Urinary bladder (tissue), 4 donors: ENCODE results near the gene CASP10. TPM values are rescaled to one million over a fixed set of nuclear protein-coding genes. Genes with fewer than 3 reads are reported as not detected.

Experiments used
- DNase-seq: peaks from one replicate; pipeline ENCODE4 v3.0.0-alpha.2; 2015; ENCODE audit errors: extremely low spot score
- H3K27ac ChIP-seq: one replicate; pipeline ENCODE4 v1.5.1; 2013; ENCODE audit warnings: low read depth, mild to moderate bottlenecking, moderate library complexity
- H3K36me3 ChIP-seq: one replicate; pipeline ENCODE4 v1.6.1; 2013; ENCODE audit warnings: mild to moderate bottlenecking, moderate library complexity; ENCODE audit not compliant: insufficient read depth
- H3K4me1 ChIP-seq: one replicate; pipeline ENCODE4 v1.6.1; 2013; ENCODE audit warnings: mild to moderate bottlenecking, moderate library complexity; ENCODE audit not compliant: insufficient read depth
- H3K4me3 ChIP-seq: one replicate; pipeline ENCODE4 v1.5.1; 2013; ENCODE audit warnings: low read depth, low read length
- WGBS: extraction: QIAGEN DNeasy Blood & Tissue Kit; methylation state at CpG from one replicate; pipeline ENCODE4 v1.1.7; 2013; 5-methylcytosine and 5-hydroxymethylcytosine counted together
- polyA plus RNA-seq: library from polyadenylated mRNA; stranded (reverse); fragments of 200-250 nt; gene quantifications from one replicate; pipeline ENCODE4 v1.2.3, GENCODE V29; 2013
- small RNA-seq: library from RNA; depleted of rRNA; stranded (forward); fragments of <200 nt; gene quantifications from one replicate; pipeline ENCODE3, GENCODE V24; 2014
- total RNA-seq: library from RNA; depleted of rRNA; stranded (reverse); fragments of >200 nt; gene quantifications from one replicate; pipeline ENCODE4 v1.2.3, GENCODE V29; 2014
- donor health status: healthy with polysubstance abuse.
- donor health status: healthy.

CASP10 gene
- total and polyA plus RNA-seq, 2 donors = 3.4 to 19.2 TPM

DNA sequence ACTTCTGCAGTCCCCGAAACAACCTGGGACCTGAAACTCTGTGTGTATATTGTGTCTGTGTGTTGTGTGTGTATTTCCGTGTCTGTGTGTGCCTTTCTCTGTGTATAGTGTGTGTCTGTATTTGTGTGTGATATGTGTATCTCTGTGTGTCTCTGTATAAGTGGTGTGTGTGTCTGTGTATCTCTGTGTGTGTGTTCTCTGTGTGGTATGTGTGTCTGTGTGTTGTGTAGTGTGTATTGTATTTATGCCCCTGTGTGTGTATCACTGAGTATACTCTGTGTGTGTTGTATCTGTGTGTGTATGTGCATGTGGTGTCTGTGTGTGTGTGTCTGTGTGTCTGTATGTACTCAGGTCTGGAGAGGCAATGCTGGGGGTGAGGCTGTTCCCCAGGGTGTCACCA lies 89.0 kb downstream of the CASP10 start:
- H3K4me3 ChIP-seq = no peak overlapping the region
- peaks cover 2% of the 10 kb centered on the region for H3K36me3 ChIP-seq
- H3K27ac ChIP-seq = no peak overlapping the region
- no peak for DNase-seq
- 98% methylated on average over 2 of the region's 2 CpGs for WGBS
- H3K4me1 ChIP-seq = no peaks in the 10 kb centered on the region

DNA sequence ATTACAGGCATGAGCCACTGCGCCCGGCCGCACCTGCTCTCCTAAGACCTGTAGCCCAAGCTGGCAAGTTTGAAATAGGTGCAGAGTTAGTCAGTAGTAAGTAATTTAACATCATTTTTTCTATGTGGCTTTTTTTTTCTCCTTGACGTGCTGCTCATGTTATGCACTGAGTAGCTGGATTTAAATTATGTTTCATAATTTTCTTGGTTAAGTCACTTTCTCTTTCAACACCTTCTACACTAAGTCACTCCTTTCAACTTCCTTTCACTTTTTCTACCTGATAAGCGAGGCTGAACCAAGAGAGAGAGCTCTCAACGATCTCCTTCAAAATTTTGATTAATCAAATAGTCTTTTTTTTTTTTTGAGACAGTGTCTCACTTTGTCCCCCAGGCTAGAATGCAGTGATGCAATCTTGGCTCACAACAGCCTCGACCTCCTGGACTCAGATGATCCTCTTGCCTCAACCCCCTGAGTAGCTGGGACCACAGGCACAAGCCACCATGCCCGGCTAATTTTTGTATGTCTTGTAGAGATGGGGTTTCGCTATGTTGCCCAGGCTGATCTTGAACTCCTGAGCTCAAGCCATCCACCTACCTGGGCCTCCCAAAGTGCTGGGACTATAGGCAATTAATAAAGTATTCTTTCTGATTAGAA lies 90.5 kb downstream of the CASP10 start:
- Histone ChIP-seq H3K36me3 (peaks cover 2% of the 10 kb centered on the region), H3K27ac (no peak overlapping the region), H3K4me1 (no peaks in the 10 kb centered on the region), H3K4me3 (no peak overlapping the region)
- 89% methylated on average over 9 of the region's 9 CpGs for WGBS
- no peak for DNase-seq

DNA sequence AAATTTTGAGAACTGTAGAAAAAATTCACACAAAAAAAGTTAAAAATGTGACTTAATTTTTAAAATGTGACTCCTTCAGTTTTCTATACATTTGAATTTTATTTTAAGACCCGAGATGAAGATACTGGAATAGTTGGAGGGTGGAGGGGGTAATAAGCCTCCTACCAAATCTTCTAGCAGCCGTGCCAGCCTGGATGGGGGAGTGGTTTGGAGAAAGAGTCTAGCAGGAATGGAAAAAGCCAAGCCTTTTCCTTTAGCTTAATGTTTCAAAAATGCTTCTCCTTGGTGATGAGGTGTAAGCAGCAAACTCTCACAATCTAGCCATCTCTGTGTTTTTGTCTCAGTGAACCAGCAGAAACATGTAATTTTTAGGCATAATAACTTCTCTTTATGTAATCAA lies 92.1 kb downstream of the CASP10 start:
- 82% methylated on average over 2 of the region's 2 CpGs for WGBS
- DNase-seq = no peak
- Histone ChIP-seq H3K4me1 (no peaks in the 10 kb centered on the region), H3K4me3 (no peak overlapping the region), H3K27ac (no peak overlapping the region), H3K36me3 (peaks cover 2% of the 10 kb centered on the region)

DNA sequence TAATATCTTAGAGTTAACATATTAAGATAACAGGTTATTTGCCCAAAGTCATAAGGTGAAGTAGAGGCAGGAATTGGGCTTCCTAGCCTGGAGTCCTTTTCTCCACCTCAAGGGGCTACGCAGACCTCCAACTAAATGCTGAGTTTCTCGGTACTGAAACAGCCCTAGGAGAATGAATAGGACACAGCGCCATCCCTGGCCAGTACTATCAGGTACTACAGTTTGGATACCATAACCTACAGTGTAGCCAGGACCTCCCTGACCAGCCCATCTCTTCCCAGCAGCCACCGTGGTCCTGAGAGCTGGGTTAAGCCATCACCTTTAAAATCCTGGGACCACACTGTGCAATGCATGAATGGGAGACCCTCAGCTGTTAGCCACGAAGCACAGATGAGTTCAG lies 93.0 kb downstream of the CASP10 start:
- H3K4me3 ChIP-seq = no peak overlapping the region
- DNase-seq = no peak
- peaks cover 2% of the 10 kb centered on the region for H3K36me3 ChIP-seq
- H3K27ac ChIP-seq = no peak overlapping the region
- WGBS = 60% methylated on average over 5 of the region's 5 CpGs
- H3K4me1 ChIP-seq = no peaks in the 10 kb centered on the region

DNA sequence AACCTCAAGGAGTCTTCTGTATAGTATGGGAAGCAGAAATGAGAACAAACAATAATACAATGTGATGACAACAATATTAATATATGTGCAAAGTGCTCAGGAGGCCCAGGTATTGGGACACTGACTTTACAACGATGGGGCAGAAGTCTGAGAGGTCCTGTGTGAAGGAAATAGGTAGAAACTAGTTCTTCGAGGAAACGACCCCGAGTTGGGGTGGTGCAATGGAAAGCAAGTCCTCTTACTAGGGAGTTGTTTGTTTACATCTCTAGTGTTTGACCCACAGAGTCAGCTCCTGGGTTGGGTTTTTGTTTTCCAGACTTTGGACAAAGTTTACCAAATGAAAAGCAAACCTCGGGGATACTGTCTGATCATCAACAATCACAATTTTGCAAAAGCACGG lies 93.6 kb downstream of the CASP10 start:
- no peak for DNase-seq
- no peak overlapping the region for H3K4me3 ChIP-seq
- WGBS = 87% methylated on average over 6 of the region's 6 CpGs
- peaks cover 2% of the 10 kb centered on the region for H3K36me3 ChIP-seq
- no peak overlapping the region for H3K27ac ChIP-seq
- no peaks in the 10 kb centered on the region for H3K4me1 ChIP-seq

Small RNA genes within 50 kb of the gene (small RNA-seq; reads per million reads assigned to genes)
- gene AC007283.2 (not detected), gene MTND4LP13 (not detected), gene RNU7-45P (not detected)

Other genes starting within 250 kb of the CASP10 start
- 35.2 TPM for gene ORC2, start 219.5 kb upstream of the CASP10 start, total RNA-seq
- 7.6 TPM for gene ORC2, start 219.5 kb upstream of the CASP10 start, polyA plus RNA-seq
- gene HYCC2, start 111.5 kb upstream of the CASP10 start, total RNA-seq = 42.8 TPM
- 3.5 TPM for gene HYCC2, start 111.5 kb upstream of the CASP10 start, polyA plus RNA-seq
- 53.2 TPM for gene NDUFB3, start 111.1 kb upstream of the CASP10 start, total RNA-seq
- gene NDUFB3, start 111.1 kb upstream of the CASP10 start, polyA plus RNA-seq = 63.4 TPM
- gene CFLAR, start 67.0 kb upstream of the CASP10 start, total RNA-seq = 107 TPM
- 50.0 TPM for gene CFLAR, start 67.0 kb upstream of the CASP10 start, polyA plus RNA-seq
- gene CASP8, start 77.4 kb downstream of the CASP10 start, total RNA-seq = 29.9 TPM
- gene CASP8, start 77.4 kb downstream of the CASP10 start, polyA plus RNA-seq = 9.3 TPM
- gene FLACC1, start 174.2 kb downstream of the CASP10 start, total RNA-seq = 1.3 TPM
- 0.63 TPM for gene FLACC1, start 174.2 kb downstream of the CASP10 start, polyA plus RNA-seq